K562 (cell line): Measurements from ENCODE around the gene HNRNPF. TPM values are rescaled to one million over a fixed set of nuclear protein-coding genes. Genes with fewer than 3 reads are reported as not detected.

Experiments used
- CBX1 ChIP-seq: sonication (generic); IDR thresholded peaks from 2 replicates; pipeline ENCODE4 v1.6.1; 2016; ENCODE audit warnings: antibody characterized with exemption, low read depth, mild to moderate bottlenecking
- CREM ChIP-seq: IDR thresholded peaks from 2 replicates; pipeline ENCODE4 v1.6.1; 2014; ENCODE audit warnings: antibody characterized with exemption, low read depth
- DIDO1 ChIP-seq: fragments of 450-650 bp; IDR thresholded peaks from 2 replicates; pipeline ENCODE4 v1.6.1; 2016; ENCODE audit warnings: low read depth, missing biosample characterization, missing genetic modification characterization
- DMBX1 ChIP-seq: fragments of 250-450 bp; sonication (Bioruptor Pico); IDR thresholded peaks from 2 replicates; pipeline ENCODE4 v1.8.0; 2022; ENCODE audit warnings: inconsistent platforms, mild to moderate bottlenecking, moderate library complexity, borderline replicate concordance
- E2F3 ChIP-seq: fragments of 250-450 bp; sonication (Bioruptor Pico); IDR thresholded peaks from 2 replicates; pipeline ENCODE4 v1.4.0; 2020; ENCODE audit warnings: mild to moderate bottlenecking
- EP400 ChIP-seq: fragments of 450-650 bp; IDR thresholded peaks from 2 replicates; pipeline ENCODE4 v1.6.1; 2017; ENCODE audit warnings: antibody characterized with exemption, mild to moderate bottlenecking, moderate library complexity
- ESRRA ChIP-seq: fragments of 450-650 bp; IDR thresholded peaks from 2 replicates; pipeline ENCODE4 v1.6.1; 2014; ENCODE audit warnings: low read depth, mild to moderate bottlenecking, moderate library complexity, borderline replicate concordance
- HDAC2 ChIP-seq: fragments of 450-650 bp; IDR thresholded peaks from 2 replicates; pipeline ENCODE4 v1.6.1; 2016; ENCODE audit warnings: mild to moderate bottlenecking
- KLF10 ChIP-seq: fragments of 250-450 bp; sonication (Bioruptor Pico); IDR thresholded peaks from 2 replicates; pipeline ENCODE4 v1.6.1; 2021; ENCODE audit warnings: matching md5 sums
- NR4A1 ChIP-seq, 2 experiments: fragments of 250-450 bp in 1 of 2; fragments of 450-650 bp in 1 of 2; sonication (Bioruptor Pico) in 1 of 2; IDR thresholded peaks; 2 replicates each; pipeline versions ENCODE4 v1.4.0 to v1.6.1; 2016 to 2020; ENCODE audit warnings: mild to moderate bottlenecking in 2 of 2, missing compliant biosample characterization in 1 of 2, missing genetic modification characterization in 1 of 2, moderate library complexity in 1 of 2
- RHOXF2B ChIP-seq: fragments of 250-450 bp; sonication (Bioruptor Pico); conservative IDR thresholded peaks from 2 replicates; pipeline ENCODE4 v1.5.1; 2021
- TARDBP ChIP-seq: fragments of 450-650 bp; IDR thresholded peaks from 2 replicates; pipeline ENCODE4 v1.6.1; 2016
- ZNF263 ChIP-seq: sonication (generic); formaldehyde crosslinking; IDR thresholded peaks from 2 replicates; pipeline ENCODE4 v1.8.0; 2022; ENCODE audit warnings: mild to moderate bottlenecking, missing genetic modification reagents, borderline replicate concordance
- ZNF311 ChIP-seq: fragments of 250-450 bp; sonication (Bioruptor Pico); IDR thresholded peaks from 2 replicates; pipeline ENCODE4 v1.4.0; 2020; ENCODE audit warnings: mild to moderate bottlenecking, moderate library complexity
- ZNF764 ChIP-seq: fragments of 250-450 bp; sonication (Bioruptor Pico); IDR thresholded peaks from 2 replicates; pipeline ENCODE4 v1.4.0; 2020; ENCODE audit warnings: low read depth, mild to moderate bottlenecking, moderate library complexity
- polyA plus RNA-seq, 8 experiments: library from polyadenylated mRNA; depleted of rRNA in 4 of 8; stranded (reverse) in 5 of 8; unstranded in 3 of 8; fragments of >200 nt; fragmentation: Nextera tagmentation in 2 of 8; fragmentation: Illumina TruSeq in 1 of 8; extraction: Ambion mirVana in 2 of 8; extraction: Trizol in 1 of 8; gene quantifications; 2 replicates each; pipeline versions ENCODE4 v1.2.1 to v1.2.3, GENCODE V29; 2011 to 2014; ENCODE audit warnings: inconsistent platforms in 1 of 8, missing spikeins in 1 of 8
- total RNA-seq, 7 experiments: library from RNA; depleted of rRNA in 6 of 7; stranded (reverse); fragments of >200 nt in 6 of 7; fragmentation: Illumina TruSeq in 2 of 7; extraction: Trizol in 2 of 7; gene quantifications; 2 replicates each; pipeline versions ENCODE4 v1.2.1 to v1.2.3, GENCODE V29; 2011 to 2021; ENCODE audit warnings: low replicate concordance in 1 of 7
- TF ChIP-seq, protein P1 (sequence below), 2 experiments: fragments of 450-650 bp; IDR thresholded peaks; 2 replicates each; pipeline ENCODE4 v1.6.1; 2016; ENCODE audit warnings: mild to moderate bottlenecking in 2 of 2, borderline replicate concordance in 1 of 2, low read depth in 1 of 2, moderate library complexity in 1 of 2
- TF ChIP-seq, protein P2 (sequence below), 2 experiments: fragments of 450-650 bp in 1 of 2; sonication (generic) in 1 of 2; formaldehyde crosslinking in 1 of 2; IDR thresholded peaks in 1 of 2; conservative IDR thresholded peaks in 1 of 2; 2 replicates each; pipeline versions ENCODE4 v1.6.1 to v1.8.1; 2016 to 2023; ENCODE audit warnings: mild to moderate bottlenecking in 2 of 2, moderate library complexity in 2 of 2, inconsistent platforms in 1 of 2, missing genetic modification reagents in 1 of 2

Gene HNRNPF
- total and polyA plus RNA-seq, 9 of the 15 experiments (the other 6 are each of a cell fraction or from before 2014, with no cell fraction given), result 192 to 489 (median 416) TPM

DNA sequence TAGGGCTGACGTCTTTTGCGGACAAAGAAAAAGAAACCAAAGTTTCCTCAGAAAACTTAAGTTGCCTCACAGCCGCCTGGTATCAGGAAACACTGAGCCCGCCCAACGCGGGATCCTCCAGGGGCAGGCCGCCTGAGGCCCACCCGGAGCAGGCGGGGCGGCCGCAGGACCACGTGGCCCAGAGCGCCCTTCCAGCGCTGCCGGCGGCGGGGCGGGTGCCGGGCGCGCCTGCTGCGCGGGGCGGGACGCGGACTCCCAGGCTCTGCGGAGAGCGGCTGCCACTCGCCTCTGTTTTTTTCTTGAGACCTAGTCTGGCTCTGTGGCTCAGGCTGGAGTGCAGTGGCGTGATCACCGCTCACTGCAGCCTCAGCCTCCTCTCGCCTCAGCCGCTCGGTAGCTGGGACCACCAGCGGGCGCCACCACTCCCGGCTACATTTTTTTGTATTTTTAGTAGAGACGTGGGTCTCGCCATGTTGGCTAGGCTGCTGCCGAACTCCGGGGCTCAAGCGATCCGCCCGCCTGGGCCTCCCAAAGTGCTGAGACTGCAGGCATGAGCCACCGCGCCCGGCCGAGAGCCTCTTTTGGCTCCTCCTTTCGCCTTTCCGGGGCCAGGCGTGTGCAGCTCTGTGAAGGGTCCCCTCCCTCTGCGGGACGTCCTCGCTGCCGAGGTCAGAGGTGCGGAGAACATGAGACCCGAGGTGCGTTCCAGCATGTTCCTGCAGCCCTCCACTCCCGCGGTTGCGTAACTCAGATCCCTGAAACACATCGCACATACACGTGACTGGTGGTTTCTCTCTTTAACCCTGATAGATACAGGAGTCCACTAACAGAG lies 11.6 kb upstream of the HNRNPF start (continued):
- TF ChIP-seq, protein P1, sequence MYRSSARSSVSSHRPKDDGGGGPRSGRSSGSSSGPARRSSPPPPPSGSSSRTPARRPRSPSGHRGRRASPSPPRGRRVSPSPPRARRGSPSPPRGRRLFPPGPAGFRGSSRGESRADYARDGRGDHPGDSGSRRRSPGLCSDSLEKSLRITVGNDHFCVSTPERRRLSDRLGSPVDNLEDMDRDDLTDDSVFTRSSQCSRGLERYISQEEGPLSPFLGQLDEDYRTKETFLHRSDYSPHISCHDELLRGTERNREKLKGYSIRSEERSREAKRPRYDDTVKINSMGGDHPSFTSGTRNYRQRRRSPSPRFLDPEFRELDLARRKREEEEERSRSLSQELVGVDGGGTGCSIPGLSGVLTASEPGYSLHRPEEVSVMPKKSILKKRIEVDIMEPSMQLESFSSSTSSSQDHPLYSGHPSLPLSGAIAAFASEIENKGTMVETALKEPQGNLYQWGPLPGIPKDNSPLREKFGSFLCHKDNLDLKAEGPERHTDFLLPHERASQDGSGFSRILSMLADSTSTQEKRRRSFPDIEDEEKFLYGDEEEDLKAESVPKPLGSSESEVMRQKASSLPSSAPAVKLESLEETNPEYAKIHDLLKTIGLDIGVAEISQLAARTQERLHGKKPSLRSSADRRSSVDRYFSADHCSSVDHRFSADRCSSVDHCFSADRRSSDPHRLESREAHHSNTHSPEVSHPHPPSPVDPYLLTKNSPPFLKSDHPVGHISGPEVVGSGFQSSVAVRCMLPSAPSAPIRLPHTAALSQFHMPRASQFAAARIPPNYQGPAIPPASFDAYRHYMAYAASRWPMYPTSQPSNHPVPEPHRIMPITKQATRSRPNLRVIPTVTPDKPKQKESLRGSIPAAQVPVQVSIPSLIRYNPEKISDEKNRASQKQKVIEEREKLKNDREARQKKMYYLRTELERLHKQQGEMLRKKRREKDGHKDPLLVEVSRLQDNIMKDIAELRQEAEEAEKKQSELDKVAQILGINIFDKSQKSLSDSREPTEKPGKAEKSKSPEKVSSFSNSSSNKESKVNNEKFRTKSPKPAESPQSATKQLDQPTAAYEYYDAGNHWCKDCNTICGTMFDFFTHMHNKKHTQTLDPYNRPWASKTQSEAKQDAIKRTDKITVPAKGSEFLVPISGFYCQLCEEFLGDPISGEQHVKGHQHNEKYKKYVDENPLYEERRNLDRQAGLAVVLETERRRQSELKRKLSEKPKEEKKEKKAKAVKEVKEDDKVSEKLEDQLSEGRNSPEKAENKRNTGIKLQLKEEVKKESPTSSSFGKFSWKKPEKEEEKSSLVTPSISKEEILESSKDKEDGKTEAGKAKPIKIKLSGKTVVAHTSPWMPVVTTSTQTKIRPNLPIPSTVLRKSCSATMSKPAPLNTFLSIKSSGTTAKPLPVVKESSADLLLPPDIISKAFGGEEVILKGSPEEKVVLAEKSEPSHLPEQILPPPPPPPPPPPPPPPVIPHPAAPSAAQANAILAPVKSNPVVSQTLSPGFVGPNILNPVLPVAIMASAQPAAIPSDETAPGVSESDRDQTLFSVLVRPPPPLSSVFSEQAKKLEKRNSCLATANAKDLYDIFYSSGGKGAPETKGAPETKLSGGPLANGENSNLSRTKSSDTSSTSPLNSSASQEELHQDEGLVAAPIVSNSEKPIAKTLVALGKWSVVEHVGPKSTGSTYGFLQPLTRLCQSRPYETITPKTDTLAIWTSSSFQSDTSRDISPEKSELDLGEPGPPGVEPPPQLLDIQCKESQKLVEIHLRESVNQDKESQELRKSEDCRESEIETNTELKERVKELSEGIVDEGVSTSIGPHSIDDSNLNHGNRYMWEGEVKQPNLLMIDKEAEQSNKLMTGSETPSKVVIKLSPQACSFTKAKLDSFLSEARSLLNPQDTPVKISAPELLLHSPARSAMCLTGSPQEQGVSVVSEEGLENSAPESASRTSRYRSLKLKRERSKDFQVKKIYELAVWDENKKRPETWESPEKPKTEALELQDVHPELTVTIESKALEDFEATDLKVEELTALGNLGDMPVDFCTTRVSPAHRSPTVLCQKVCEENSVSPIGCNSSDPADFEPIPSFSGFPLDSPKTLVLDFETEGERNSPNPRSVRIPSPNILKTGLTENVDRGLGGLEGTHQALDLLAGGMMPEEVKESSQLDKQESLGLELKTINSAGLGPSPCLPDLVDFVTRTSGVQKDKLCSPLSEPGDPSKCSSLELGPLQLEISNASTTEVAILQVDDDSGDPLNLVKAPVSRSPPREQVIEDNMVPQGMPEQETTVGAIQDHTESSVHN (IDR thresholded peaks at IDR 0.05; ENCODE audit: borderline replicate concordance in 1 of 2, low read depth in 1 of 2), result peak in 1 of 2 experiments; percentile 61; a peak in 1 of 4 replicates
- peak; percentile 35; the same call in 1 of the 2 replicates for TF ChIP-seq ZNF263 (CRISPR knock-in tag)
- peak; percentile 76 for TF ChIP-seq EP400
- TF ChIP-seq ESRRA, result peak; percentile 84; the same call in 1 of the 2 replicates
- no peak for TF ChIP-seq KLF10 (CRISPR knock-in tag)
- 0 out of 2 replicates have a peak, but pooled peaks have one; percentile 28 for TF ChIP-seq TARDBP
- TF ChIP-seq E2F3, result 0 out of 2 replicates have a peak, but pooled peaks have one; percentile 28
- peak; percentile 73; the same call in 1 of the 2 replicates for TF ChIP-seq HDAC2
- no peak for TF ChIP-seq RHOXF2B (CRISPR knock-in tag)
- TF ChIP-seq CREM, result peak; percentile 55; the same call in 1 of the 2 replicates
- TF ChIP-seq DMBX1 (CRISPR knock-in tag), result 0 out of 2 replicates have a peak, but pooled peaks have one; percentile 39
- TF ChIP-seq, protein P2, sequence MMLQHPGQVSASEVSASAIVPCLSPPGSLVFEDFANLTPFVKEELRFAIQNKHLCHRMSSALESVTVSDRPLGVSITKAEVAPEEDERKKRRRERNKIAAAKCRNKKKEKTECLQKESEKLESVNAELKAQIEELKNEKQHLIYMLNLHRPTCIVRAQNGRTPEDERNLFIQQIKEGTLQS (IDR thresholded peaks at IDR 0.05), result peak; percentile 78
- TF ChIP-seq, protein P2 (CRISPR knock-in tag; conservative IDR thresholded peaks at IDR 0.05), result no peak
- TF ChIP-seq CBX1, result no peak; the same call in 1 of the 2 replicates
- TF ChIP-seq ZNF311, result peak; percentile 36; the same call in 1 of the 2 replicates
- TF ChIP-seq DIDO1, result 0 out of 2 replicates have a peak, but pooled peaks have one; percentile 26
- 0 out of 2 replicates have a peak, but pooled peaks have one; percentile 22 for TF ChIP-seq NR4A1 (CRISPR knock-in tag; IDR thresholded peaks at IDR 0.05)
- peak; percentile 65 for TF ChIP-seq NR4A1 (tag; IDR thresholded peaks at IDR 0.05)
- no peak for TF ChIP-seq ZNF764 (CRISPR knock-in tag)
